Neural cell (in vitro differentiated cells): Measurements from ENCODE around the gene WARS2.

Experiments used
- EZH2 ChIP-seq: fragments of 200-600, 300-800 bp; shearing (Covaris generic), sonication (generic); IDR thresholded peaks from 2 replicates; pipeline ENCODE4 v1.6.1; 2014; ENCODE audit warnings: antibody characterized with exemption, low read length, borderline replicate concordance, mild to moderate bottlenecking; ENCODE audit not compliant: insufficient read depth, poor library complexity, severe bottlenecking
- MXI1 ChIP-seq: fragments of 450-650 bp; conservative IDR thresholded peaks from 2 replicates; pipeline ENCODE4 v1.6.1; 2014; ENCODE audit warnings: antibody characterized with exemption, mild to moderate bottlenecking; ENCODE audit not compliant: poor library complexity, severe bottlenecking
- POLR2AphosphoS5 ChIP-seq: IDR thresholded peaks from 2 replicates; pipeline ENCODE4 v1.6.1; 2012
- REST ChIP-seq: IDR thresholded peaks from 2 replicates; pipeline ENCODE4 v1.6.1; 2012; ENCODE audit warnings: borderline replicate concordance
- TF ChIP-seq, protein P1 (sequence below): fragments of 450-650 bp; IDR thresholded peaks from 2 replicates; pipeline ENCODE4 v1.5.1; 2014; ENCODE audit warnings: antibody characterized with exemption, mild to moderate bottlenecking, moderate library complexity; ENCODE audit not compliant: poor library complexity, severe bottlenecking

GRCh38 chr1:119032986-119033385 is 107.5 kb downstream of the WARS2 start:
- TF ChIP-seq, protein P1, sequence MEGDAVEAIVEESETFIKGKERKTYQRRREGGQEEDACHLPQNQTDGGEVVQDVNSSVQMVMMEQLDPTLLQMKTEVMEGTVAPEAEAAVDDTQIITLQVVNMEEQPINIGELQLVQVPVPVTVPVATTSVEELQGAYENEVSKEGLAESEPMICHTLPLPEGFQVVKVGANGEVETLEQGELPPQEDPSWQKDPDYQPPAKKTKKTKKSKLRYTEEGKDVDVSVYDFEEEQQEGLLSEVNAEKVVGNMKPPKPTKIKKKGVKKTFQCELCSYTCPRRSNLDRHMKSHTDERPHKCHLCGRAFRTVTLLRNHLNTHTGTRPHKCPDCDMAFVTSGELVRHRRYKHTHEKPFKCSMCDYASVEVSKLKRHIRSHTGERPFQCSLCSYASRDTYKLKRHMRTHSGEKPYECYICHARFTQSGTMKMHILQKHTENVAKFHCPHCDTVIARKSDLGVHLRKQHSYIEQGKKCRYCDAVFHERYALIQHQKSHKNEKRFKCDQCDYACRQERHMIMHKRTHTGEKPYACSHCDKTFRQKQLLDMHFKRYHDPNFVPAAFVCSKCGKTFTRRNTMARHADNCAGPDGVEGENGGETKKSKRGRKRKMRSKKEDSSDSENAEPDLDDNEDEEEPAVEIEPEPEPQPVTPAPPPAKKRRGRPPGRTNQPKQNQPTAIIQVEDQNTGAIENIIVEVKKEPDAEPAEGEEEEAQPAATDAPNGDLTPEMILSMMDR = no peak
- TF ChIP-seq MXI1 = no peak
- TF ChIP-seq EZH2 = no peak
- TF ChIP-seq REST = no peak
- TF ChIP-seq POLR2AphosphoS5 = no peak
